ENCODE data around the gene GAGE1.

- TF ChIP-seq CTCF (IDR thresholded peaks at IDR 0.05): no peak
- TF ChIP-seq ZFX (IDR thresholded peaks at IDR 0.05; ENCODE audit: borderline replicate concordance): no peak
These were observed 46.3 kb downstream of the GAGE1 start for GRCh38 chrX:49644991-49645637.
